SH-SY5Y (cell line): ENCODE data around the gene NECTIN3.

Source experiments
- GATA2 ChIP-seq: IDR thresholded peaks from 2 replicates; pipeline ENCODE4 v1.6.1; 2011; ENCODE audit warnings: mild to moderate bottlenecking, low read depth, low read length
- GATA3 ChIP-seq: IDR thresholded peaks from 2 replicates; pipeline ENCODE4 v1.6.1; 2011; ENCODE audit warnings: low read depth, mild to moderate bottlenecking, low read length, moderate library complexity

DNA sequence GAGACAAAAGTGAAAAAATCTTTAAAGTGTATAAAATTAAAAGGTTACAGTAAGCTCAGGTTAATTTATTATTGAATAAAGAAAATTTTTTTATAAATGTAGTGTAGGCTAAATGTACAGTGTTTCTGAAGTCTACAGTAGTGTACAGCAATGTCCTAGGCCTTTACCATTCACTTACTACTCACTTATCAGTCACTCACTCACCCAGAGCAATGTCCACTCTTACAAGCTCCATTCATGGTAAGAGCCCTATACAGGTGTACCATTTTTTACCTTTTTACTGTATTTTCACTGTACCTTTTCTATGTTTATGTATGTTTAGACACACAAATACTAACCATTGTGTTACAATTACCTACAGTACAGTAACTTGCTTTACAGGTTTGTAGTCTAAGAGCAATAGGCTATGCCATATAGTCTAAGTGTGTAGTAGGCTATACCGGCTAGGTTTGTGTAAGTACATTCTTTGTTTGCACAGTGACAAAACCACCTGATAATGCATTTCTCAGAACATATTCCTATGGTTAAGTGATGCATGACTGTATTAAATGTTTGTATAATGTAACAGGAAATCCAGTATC is 38.1 kb upstream of the NECTIN3 start:
- TF ChIP-seq GATA2 (no peak), GATA3 (no peak)
